ENCODE data around the gene OLFM4.

OLFM4 gene

DNA sequence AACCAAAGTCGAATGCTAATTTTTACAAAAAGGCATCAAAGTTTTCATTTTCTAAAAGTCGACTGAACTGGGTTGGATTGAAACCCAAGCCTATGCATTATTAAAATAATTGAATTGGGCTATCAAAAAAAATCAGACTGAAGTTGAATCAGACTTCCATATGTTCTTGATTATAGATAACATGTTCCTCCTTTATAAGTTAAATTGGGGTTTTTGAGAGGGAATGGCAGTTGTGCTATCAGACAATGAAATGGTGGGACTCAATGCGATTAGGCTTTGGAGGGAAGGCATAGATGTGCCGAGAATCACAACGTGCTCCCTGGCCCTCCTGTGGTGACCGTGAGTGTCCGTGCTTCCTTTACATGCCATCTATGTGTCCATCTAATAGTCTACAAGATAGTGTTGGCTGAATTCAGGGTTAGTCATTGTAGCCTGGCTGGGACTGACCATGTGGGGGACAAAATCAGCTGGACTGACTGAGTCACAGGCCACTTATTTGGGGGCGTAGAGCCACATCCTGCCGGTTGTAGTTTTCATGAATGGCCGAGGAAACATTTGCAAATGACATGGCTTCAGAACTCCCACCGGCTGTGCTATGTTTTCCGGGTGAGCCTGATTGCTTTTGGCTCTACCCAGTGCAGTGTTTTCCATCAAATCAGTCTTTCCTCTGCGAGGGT lies 37.1 kb upstream of the OLFM4 start:
- TF ChIP-seq NFIC (IDR thresholded peaks at IDR 0.05), result no peak
- TF ChIP-seq YY1 (IDR thresholded peaks at IDR 0.05; ENCODE audit: low read depth), result no peak
- TF ChIP-seq, protein P1, sequence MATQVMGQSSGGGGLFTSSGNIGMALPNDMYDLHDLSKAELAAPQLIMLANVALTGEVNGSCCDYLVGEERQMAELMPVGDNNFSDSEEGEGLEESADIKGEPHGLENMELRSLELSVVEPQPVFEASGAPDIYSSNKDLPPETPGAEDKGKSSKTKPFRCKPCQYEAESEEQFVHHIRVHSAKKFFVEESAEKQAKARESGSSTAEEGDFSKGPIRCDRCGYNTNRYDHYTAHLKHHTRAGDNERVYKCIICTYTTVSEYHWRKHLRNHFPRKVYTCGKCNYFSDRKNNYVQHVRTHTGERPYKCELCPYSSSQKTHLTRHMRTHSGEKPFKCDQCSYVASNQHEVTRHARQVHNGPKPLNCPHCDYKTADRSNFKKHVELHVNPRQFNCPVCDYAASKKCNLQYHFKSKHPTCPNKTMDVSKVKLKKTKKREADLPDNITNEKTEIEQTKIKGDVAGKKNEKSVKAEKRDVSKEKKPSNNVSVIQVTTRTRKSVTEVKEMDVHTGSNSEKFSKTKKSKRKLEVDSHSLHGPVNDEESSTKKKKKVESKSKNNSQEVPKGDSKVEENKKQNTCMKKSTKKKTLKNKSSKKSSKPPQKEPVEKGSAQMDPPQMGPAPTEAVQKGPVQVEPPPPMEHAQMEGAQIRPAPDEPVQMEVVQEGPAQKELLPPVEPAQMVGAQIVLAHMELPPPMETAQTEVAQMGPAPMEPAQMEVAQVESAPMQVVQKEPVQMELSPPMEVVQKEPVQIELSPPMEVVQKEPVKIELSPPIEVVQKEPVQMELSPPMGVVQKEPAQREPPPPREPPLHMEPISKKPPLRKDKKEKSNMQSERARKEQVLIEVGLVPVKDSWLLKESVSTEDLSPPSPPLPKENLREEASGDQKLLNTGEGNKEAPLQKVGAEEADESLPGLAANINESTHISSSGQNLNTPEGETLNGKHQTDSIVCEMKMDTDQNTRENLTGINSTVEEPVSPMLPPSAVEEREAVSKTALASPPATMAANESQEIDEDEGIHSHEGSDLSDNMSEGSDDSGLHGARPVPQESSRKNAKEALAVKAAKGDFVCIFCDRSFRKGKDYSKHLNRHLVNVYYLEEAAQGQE (IDR thresholded peaks at IDR 0.05; ENCODE audit: low read depth), result no peak
- no peak for TF ChIP-seq CEBPB (IDR thresholded peaks at IDR 0.05)
- TF ChIP-seq FOXM1 (IDR thresholded peaks at IDR 0.05; ENCODE audit: borderline replicate concordance, low read depth), result no peak
- no peak for TF ChIP-seq TEAD4 (IDR thresholded peaks at IDR 0.05)
- TF ChIP-seq TAF1 (IDR thresholded peaks at IDR 0.05; ENCODE audit: low read depth), result no peak

DNA sequence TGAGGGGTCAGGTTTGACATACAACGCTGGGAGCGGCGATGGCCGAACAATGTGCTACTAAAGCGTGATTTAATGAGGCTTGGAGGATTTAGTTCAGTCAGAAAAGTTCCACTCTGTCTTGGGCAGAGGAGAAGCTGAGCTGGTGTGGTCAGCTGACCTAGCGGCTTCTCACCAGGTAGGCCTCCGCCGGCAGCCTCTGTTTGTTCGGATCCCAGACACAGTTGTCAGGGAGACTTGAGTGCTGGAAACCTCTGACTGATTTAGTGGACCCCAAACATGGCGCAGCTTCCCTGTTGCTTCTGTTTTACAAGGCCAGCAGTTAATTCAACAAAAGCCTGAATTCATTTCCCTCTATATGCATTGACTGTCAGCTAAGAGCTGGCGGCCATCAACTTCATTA lies 36.5 kb upstream of the OLFM4 start:
- no peak for TF ChIP-seq ZBTB7A (IDR thresholded peaks at IDR 0.05; ENCODE audit: low read depth)
- no peak for TF ChIP-seq FOXM1 (IDR thresholded peaks at IDR 0.05; ENCODE audit: borderline replicate concordance, low read depth)
- no peak for TF ChIP-seq NFIC (IDR thresholded peaks at IDR 0.05)
- TF ChIP-seq YY1 (IDR thresholded peaks at IDR 0.05; ENCODE audit: low read depth), result no peak
- TF ChIP-seq TCF12 (IDR thresholded peaks at IDR 0.05; ENCODE audit: low read depth), result no peak
- no peak for TF ChIP-seq TAF1 (IDR thresholded peaks at IDR 0.05; ENCODE audit: low read depth)
- TF ChIP-seq, protein P2, sequence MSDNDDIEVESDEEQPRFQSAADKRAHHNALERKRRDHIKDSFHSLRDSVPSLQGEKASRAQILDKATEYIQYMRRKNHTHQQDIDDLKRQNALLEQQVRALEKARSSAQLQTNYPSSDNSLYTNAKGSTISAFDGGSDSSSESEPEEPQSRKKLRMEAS (IDR thresholded peaks at IDR 0.05), result no peak
- no peak for TF ChIP-seq EP300 (IDR thresholded peaks at IDR 0.05; ENCODE audit: borderline replicate concordance)
- no peak for TF ChIP-seq TEAD4 (IDR thresholded peaks at IDR 0.05)
- no peak for TF ChIP-seq CEBPB (IDR thresholded peaks at IDR 0.05)
- no peak for TF ChIP-seq RAD21 (IDR thresholded peaks at IDR 0.05; ENCODE audit: low read depth)
- TF ChIP-seq, protein P3, sequence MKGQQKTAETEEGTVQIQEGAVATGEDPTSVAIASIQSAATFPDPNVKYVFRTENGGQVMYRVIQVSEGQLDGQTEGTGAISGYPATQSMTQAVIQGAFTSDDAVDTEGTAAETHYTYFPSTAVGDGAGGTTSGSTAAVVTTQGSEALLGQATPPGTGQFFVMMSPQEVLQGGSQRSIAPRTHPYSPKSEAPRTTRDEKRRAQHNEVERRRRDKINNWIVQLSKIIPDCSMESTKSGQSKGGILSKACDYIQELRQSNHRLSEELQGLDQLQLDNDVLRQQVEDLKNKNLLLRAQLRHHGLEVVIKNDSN (IDR thresholded peaks at IDR 0.05), result no peak
- TF ChIP-seq, protein P1 (IDR thresholded peaks at IDR 0.05; ENCODE audit: low read depth), result no peak
- no peak for TF ChIP-seq EGR1 (IDR thresholded peaks at IDR 0.05)
- TF ChIP-seq CREB1 (IDR thresholded peaks at IDR 0.05; ENCODE audit: low read depth), result no peak

DNA sequence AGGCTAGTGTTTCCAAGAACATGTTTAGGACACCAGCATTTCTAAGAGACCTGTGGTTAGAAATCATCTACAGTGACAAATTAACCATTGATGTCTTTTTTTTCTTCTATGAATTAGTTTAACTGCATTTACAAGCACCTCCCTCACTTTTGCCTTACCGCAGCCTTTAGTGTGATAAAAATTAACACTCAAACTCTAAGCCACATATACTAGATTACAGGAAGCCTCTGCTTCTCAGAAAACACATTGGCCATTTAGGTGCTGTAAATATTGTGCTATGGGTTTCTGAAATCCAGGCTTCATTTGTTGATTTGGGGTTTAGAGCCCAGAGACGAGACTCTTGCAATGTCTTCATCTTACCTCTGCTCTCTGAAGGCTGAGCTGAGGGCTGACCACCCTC lies 34.6 kb upstream of the OLFM4 start:
- TF ChIP-seq, protein P2 (IDR thresholded peaks at IDR 0.05), result no peak
- TF ChIP-seq FOXM1 (IDR thresholded peaks at IDR 0.05; ENCODE audit: borderline replicate concordance, low read depth), result no peak
- TF ChIP-seq TCF12 (IDR thresholded peaks at IDR 0.05; ENCODE audit: low read depth), result no peak
- no peak for TF ChIP-seq CREB1 (IDR thresholded peaks at IDR 0.05; ENCODE audit: low read depth)
- TF ChIP-seq EGR1 (IDR thresholded peaks at IDR 0.05), result no peak
- TF ChIP-seq EP300 (IDR thresholded peaks at IDR 0.05; ENCODE audit: borderline replicate concordance), result no peak
- TF ChIP-seq, protein P1 (IDR thresholded peaks at IDR 0.05; ENCODE audit: low read depth), result no peak
- TF ChIP-seq ZBTB7A (IDR thresholded peaks at IDR 0.05; ENCODE audit: low read depth), result no peak

DNA sequence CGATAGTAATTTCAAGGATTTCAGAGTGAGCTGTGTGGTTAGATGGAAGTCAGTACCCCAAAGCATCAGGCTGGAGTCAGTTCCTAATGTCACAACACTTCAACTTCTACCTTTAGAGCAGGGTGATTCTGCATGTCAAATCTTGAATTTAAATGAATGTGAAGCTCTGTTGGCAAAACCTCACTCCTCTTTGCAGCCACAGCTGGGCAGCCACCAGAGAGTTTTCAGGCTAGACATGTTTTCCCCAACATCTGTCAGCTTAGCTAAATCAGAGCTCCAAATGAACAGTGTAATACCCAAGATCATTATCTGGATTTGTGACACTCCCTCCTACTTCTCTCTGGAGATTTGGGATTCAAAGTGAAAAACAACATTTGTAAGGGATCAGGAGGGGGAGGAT lies 33.7 kb upstream of the OLFM4 start:
- no peak for TF ChIP-seq TCF12 (IDR thresholded peaks at IDR 0.05; ENCODE audit: low read depth)
- TF ChIP-seq, protein P3 (IDR thresholded peaks at IDR 0.05), result no peak
- TF ChIP-seq TEAD4 (IDR thresholded peaks at IDR 0.05), result no peak
- no peak for TF ChIP-seq EGR1 (IDR thresholded peaks at IDR 0.05)
- TF ChIP-seq NFIC (IDR thresholded peaks at IDR 0.05), result no peak
- no peak for TF ChIP-seq RAD21 (IDR thresholded peaks at IDR 0.05; ENCODE audit: low read depth)
- no peak for TF ChIP-seq CREB1 (IDR thresholded peaks at IDR 0.05; ENCODE audit: low read depth)
- TF ChIP-seq YY1 (IDR thresholded peaks at IDR 0.05; ENCODE audit: low read depth), result no peak
- TF ChIP-seq ZBTB7A (IDR thresholded peaks at IDR 0.05; ENCODE audit: low read depth), result no peak
- TF ChIP-seq, protein P2 (IDR thresholded peaks at IDR 0.05), result no peak
- TF ChIP-seq, protein P1 (IDR thresholded peaks at IDR 0.05; ENCODE audit: low read depth), result no peak
- TF ChIP-seq TAF1 (IDR thresholded peaks at IDR 0.05; ENCODE audit: low read depth), result no peak
- no peak for TF ChIP-seq EP300 (IDR thresholded peaks at IDR 0.05; ENCODE audit: borderline replicate concordance)
- no peak for TF ChIP-seq CEBPB (IDR thresholded peaks at IDR 0.05)

Measured in Ishikawa (cell line).